GM12878 (cell line): ENCODE measurements around the gene ACTRT3. TPM values are rescaled to one million over a fixed set of nuclear protein-coding genes. Genes with fewer than 3 reads are reported as not detected.

ENCODE experiments used
- ATAC-seq: fragments of 200-7000 bp; cut with Tn5 transposase; 3 replicates; pipeline ENCODE4 v1.9.1; 2020; ENCODE audit warnings: mild to moderate bottlenecking, moderate library complexity
- BruUV-seq: library from RNA; stranded (reverse); fragments of 400-500 nt; replicated peaks from 2 replicates; lab custom pipeline; 2021; lab: Mats Ljungman, UMichigan
- CTCF ChIA-PET: fragments of 300-600 bp; sonication (Branson Sonifier 250); formaldehyde crosslinking; extraction: SDS; loops from one replicate; lab custom pipeline; 2021; ENCODE audit warnings: inconsistent platforms; lab: Yijun Ruan, JAX
- POLR2A ChIA-PET: fragments of 350-600 bp; formaldehyde crosslinking; extraction: SDS; loops from one replicate; lab custom pipeline; 2021; ENCODE audit warnings: inconsistent platforms; lab: Charles Lee
- RAD21 ChIA-PET: fragments of 300-600 bp; sonication (Branson Sonifier 250); formaldehyde crosslinking; loops from one replicate; lab custom pipeline; 2023; ENCODE audit warnings: antibody characterized with exemption; ENCODE audit not compliant: unreplicated experiment; lab: Charles Lee
- SMC1A ChIA-PET: fragments of 300-600 bp; sonication (Branson Sonifier 250); formaldehyde crosslinking; loops from one replicate; lab custom pipeline; 2023; ENCODE audit not compliant: unreplicated experiment, uncharacterized antibody; lab: Charles Lee
- DNase-seq: peaks from one replicate; pipeline ENCODE4 v3.0.0-alpha.2; 2011; ENCODE audit warnings: low read depth, low spot score
- FAIRE-seq: peaks from 3 replicates; lab custom pipeline; 2011; peaks lifted over from hg19 to GRCh38; lab: Jason Lieb, UNC
- H2AFZ ChIP-seq: 2 replicates; pipeline ENCODE4 v1.6.0; 2011; ENCODE audit warnings: low read depth, low read length, control low read depth; ENCODE audit not compliant: control insufficient read depth
- H3K27ac ChIP-seq: 2 replicates; pipeline ENCODE4 v1.5.1; 2011; ENCODE audit warnings: control low read depth; ENCODE audit not compliant: control insufficient read depth, insufficient read depth
- H3K27me3 ChIP-seq, 2 experiments: replicated peaks in 1 of 2; 2 replicates each; pipeline versions ENCODE4 v1.6.0 to v1.6.1; 2011; ENCODE audit warnings: low read length in 1 of 2; ENCODE audit not compliant: control insufficient read depth in 2 of 2, insufficient read depth in 2 of 2
- H3K36me3 ChIP-seq, 2 experiments: 2 replicates each; pipeline ENCODE4 v1.5.1; 2011; ENCODE audit warnings: low read length in 1 of 2; ENCODE audit not compliant: control insufficient read depth in 2 of 2, insufficient read depth in 2 of 2
- H3K4me1 ChIP-seq: 2 replicates; pipeline ENCODE4 v1.6.1; 2011; ENCODE audit warnings: mild to moderate bottlenecking, low read length, moderate library complexity, mixed read lengths; ENCODE audit not compliant: control insufficient read depth, insufficient read depth
- H3K4me2 ChIP-seq: 2 replicates; pipeline ENCODE4 v1.6.0; 2011; ENCODE audit warnings: control low read depth; ENCODE audit not compliant: control insufficient read depth, insufficient read depth
- H3K4me3 ChIP-seq: fragments of 200-600 bp; sonication (generic); 2 replicates; pipeline ENCODE4 v1.5.1; 2016
- H3K79me2 ChIP-seq: 2 replicates; pipeline ENCODE4 v1.6.0; 2011; ENCODE audit warnings: low read length; ENCODE audit not compliant: control insufficient read depth, insufficient read depth
- H3K9ac ChIP-seq: 2 replicates; pipeline ENCODE4 v1.8.0; 2011; ENCODE audit warnings: low read length, control low read depth, mixed read lengths; ENCODE audit not compliant: control insufficient read depth, insufficient read depth
- H3K9me3 ChIP-seq: replicated peaks from 3 replicates; pipeline ENCODE4 v1.5.1; 2011; ENCODE audit warnings: mild to moderate bottlenecking, low read length; ENCODE audit not compliant: control insufficient read depth, insufficient read depth
- H4K20me1 ChIP-seq: 2 replicates; pipeline ENCODE4 v1.6.0; 2011; ENCODE audit not compliant: control insufficient read depth, insufficient read depth
- GATAD2B ChIP-seq: fragments of 450-650 bp; conservative IDR thresholded peaks from 2 replicates; pipeline ENCODE4 v1.6.1; 2017; ENCODE audit warnings: low read depth, mild to moderate bottlenecking, moderate library complexity
- MLLT1 ChIP-seq: fragments of 450-650 bp; IDR thresholded peaks from 2 replicates; pipeline ENCODE4 v1.6.1; 2016; ENCODE audit warnings: mild to moderate bottlenecking
- MYB ChIP-seq: fragments of 150-350 bp; IDR thresholded peaks from 2 replicates; pipeline ENCODE4 v1.6.1; 2014; ENCODE audit warnings: mild to moderate bottlenecking, low read depth, low read length, borderline replicate concordance
- TBL1XR1 ChIP-seq: IDR thresholded peaks from 2 replicates; pipeline ENCODE4 v1.6.1; 2012; ENCODE audit warnings: low read depth, low read length, improper control_type of control experiment
- WGBS: methylation state at CpG from one replicate; pipeline ENCODE4 v1.1.6; 2016; ENCODE audit warnings: low lambda C conversion rate; ENCODE audit not compliant: insufficient replicate concordance, insufficient coverage; ENCODE audit errors: missing lambda C conversion rate; 5-methylcytosine and 5-hydroxymethylcytosine counted together
- in situ Hi-C: fragments of 300-500 bp; cut with MboI; formaldehyde crosslinking; loops from 9 replicates; pipeline ENCODE4 v1.14.3; 2018; ENCODE audit warnings: mixed read lengths
- intact Hi-C: fragments of 100-400 bp; cut with micrococcal nuclease; formaldehyde crosslinking; loops from one replicate; pipeline ENCODE4 v1.14.2; 2022; ENCODE audit not compliant: unreplicated experiment
- polyA plus RNA-seq, 11 experiments: library from polyadenylated mRNA; depleted of rRNA in 4 of 11; unstranded in 6 of 11; stranded (reverse) in 5 of 11; fragments of >200 nt; fragmentation: Nextera tagmentation in 4 of 11; fragmentation: Illumina TruSeq in 1 of 11; extraction: Ambion mirVana in 4 of 11; extraction: Trizol in 1 of 11; gene quantifications; 1 replicate in 1 of 11; 2 replicates in 10 of 11; pipeline versions ENCODE4 v1.2.1 to v1.2.3, GENCODE V29; 2011 to 2016; ENCODE audit warnings: inconsistent platforms in 2 of 11, missing spikeins in 2 of 11, low read depth in 1 of 11
- total RNA-seq, 4 experiments: library from RNA; depleted of rRNA in 3 of 4; stranded (reverse); fragments of >200 nt in 3 of 4; fragmentation: Illumina TruSeq in 1 of 4; extraction: Trizol in 1 of 4; gene quantifications; 2 replicates each; pipeline versions ENCODE4 v1.2.1 to v1.2.3, GENCODE V29; 2013 to 2021
- TF ChIP-seq, protein P1 (sequence below): IDR thresholded peaks from 2 replicates; pipeline ENCODE4 v1.6.1; 2011; ENCODE audit warnings: low read depth, mild to moderate bottlenecking, low read length, moderate library complexity, borderline replicate concordance; ENCODE audit errors: extremely low read depth
- TF ChIP-seq, protein P2 (sequence below): fragments of 450-650 bp; formaldehyde crosslinking; IDR thresholded peaks from 2 replicates; pipeline ENCODE4 v1.4.0; 2020; ENCODE audit warnings: mild to moderate bottlenecking, moderate library complexity

ACTRT3 gene
- total and polyA plus RNA-seq, 10 of the 15 experiments (the other 5 are each of a cell fraction or from before 2014, with no cell fraction given) = 0.02 to 0.58 (median 0.11) TPM; not detected in 1

DNA sequence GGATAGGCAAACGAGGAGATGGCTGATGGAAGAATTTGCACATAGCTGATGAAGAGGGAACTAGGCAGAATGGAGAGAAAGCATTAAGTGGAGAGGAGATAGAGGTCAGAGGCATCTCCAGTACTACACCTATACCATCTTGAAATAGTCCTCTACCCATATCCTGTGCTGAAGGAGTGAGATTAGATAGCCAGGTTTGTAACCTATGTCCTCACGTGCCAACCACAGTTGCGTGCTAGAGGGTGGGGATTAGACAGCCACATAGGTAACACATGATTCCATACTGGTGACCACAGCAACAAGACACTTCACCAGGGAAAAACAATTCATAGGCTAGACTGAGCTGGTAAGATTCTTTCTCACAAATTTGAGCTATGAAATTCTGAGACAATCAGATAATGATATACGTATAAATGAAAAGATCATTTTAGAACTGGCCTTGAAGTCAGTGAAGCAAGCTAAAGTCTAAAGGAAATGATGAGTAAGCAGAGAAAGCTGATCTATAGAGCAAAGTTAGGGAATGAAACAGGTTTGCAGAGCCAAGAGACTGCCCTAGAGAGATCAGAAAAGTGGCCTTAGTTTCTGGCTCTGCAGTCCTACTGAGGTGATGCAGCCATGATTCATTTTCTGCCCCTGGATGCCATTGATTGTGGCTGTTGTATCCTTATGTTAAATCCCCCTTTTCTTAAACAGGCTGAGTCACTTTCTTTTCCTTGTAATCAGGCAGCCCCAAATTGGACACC, 21.5 kb upstream of the ACTRT3 start:
- ChIA-PET CTCF (interaction anchor here (0.8 kb wide), 1 partner anchor 8 kb away, joined by 3 read pairs; no protein-coding TSS in a partner anchor), SMC1A (interaction anchor here (0.6 to 1.5 kb wide), 2 partner anchors 19 to 20 kb away, joined by 3 read pairs; no protein-coding TSS in a partner anchor), POLR2A (interaction anchor here (1.0 kb wide), 1 partner anchor 17 kb away, joined by 4 read pairs; the partner anchor contains the start of gene MYNN), RAD21 (no interaction called here)
- peaks cover 0 to 18% of the 10 kb centered on the region in 2 experiments; a peak in 2 of 4 replicates for H3K36me3 ChIP-seq
- H2AFZ ChIP-seq = no peak overlapping the region
- H3K9ac ChIP-seq = no peak overlapping the region
- TF ChIP-seq, protein P1, sequence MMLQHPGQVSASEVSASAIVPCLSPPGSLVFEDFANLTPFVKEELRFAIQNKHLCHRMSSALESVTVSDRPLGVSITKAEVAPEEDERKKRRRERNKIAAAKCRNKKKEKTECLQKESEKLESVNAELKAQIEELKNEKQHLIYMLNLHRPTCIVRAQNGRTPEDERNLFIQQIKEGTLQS = no peak
- no peak for TF ChIP-seq MLLT1
- TF ChIP-seq MYB = no peak
- TF ChIP-seq GATAD2B = no peak
- TF ChIP-seq TBL1XR1 = no peak
- TF ChIP-seq, protein P2, sequence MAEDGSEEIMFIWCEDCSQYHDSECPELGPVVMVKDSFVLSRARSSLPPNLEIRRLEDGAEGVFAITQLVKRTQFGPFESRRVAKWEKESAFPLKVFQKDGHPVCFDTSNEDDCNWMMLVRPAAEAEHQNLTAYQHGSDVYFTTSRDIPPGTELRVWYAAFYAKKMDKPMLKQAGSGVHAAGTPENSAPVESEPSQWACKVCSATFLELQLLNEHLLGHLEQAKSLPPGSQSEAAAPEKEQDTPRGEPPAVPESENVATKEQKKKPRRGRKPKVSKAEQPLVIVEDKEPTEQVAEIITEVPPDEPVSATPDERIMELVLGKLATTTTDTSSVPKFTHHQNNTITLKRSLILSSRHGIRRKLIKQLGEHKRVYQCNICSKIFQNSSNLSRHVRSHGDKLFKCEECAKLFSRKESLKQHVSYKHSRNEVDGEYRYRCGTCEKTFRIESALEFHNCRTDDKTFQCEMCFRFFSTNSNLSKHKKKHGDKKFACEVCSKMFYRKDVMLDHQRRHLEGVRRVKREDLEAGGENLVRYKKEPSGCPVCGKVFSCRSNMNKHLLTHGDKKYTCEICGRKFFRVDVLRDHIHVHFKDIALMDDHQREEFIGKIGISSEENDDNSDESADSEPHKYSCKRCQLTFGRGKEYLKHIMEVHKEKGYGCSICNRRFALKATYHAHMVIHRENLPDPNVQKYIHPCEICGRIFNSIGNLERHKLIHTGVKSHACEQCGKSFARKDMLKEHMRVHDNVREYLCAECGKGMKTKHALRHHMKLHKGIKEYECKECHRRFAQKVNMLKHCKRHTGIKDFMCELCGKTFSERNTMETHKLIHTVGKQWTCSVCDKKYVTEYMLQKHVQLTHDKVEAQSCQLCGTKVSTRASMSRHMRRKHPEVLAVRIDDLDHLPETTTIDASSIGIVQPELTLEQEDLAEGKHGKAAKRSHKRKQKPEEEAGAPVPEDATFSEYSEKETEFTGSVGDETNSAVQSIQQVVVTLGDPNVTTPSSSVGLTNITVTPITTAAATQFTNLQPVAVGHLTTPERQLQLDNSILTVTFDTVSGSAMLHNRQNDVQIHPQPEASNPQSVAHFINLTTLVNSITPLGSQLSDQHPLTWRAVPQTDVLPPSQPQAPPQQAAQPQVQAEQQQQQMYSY (CRISPR knock-in tag) = no peak
- WGBS = 78% methylated on average over 4 of the region's 4 CpGs
- H4K20me1 ChIP-seq = no peaks in the 10 kb centered on the region
- H3K4me1 ChIP-seq = no peaks in the 10 kb centered on the region
- BruUV-seq = no TSS peak
- no peaks in the 10 kb centered on the region for H3K27me3 ChIP-seq
- in situ Hi-C loops = no loop called here
- no peak overlapping the region for H3K27ac ChIP-seq
- intact Hi-C loops = no loop called here
- DNase-seq = no peak
- no peak overlapping the region for H3K4me2 ChIP-seq
- no peaks in the 10 kb centered on the region for H3K79me2 ChIP-seq
- no peak overlapping the region for H3K4me3 ChIP-seq
- FAIRE-seq = no peak
- no peaks in the 10 kb centered on the region for H3K9me3 ChIP-seq
- no peak for ATAC-seq
